HG02981 (cell line): Measurements from ENCODE around the gene LRCH1.

Experiments used
- ATAC-seq: cut with Tn5 transposase; IDR thresholded peaks from one replicate; pipeline ENCODE4 v1.9.1; 2021; ENCODE audit warnings: mild to moderate bottlenecking, moderate library complexity; ENCODE audit not compliant: unreplicated experiment

LRCH1 gene

GRCh38 chr13:46561691-46562090 is 8.7 kb downstream of the LRCH1 start:
- no peak for ATAC-seq

- ATAC-seq = no peak
Measured at GRCh38 chr13:46562152-46562551, 9.2 kb downstream of the LRCH1 start.

GRCh38 chr13:46562581-46562980 is 9.6 kb downstream of the LRCH1 start:
- ATAC-seq = no peak

GRCh38 chr13:46565808-46566750 is 13.1 kb downstream of the LRCH1 start:
- peak; percentile 71 for ATAC-seq

- ATAC-seq = no peak
Measured at GRCh38 chr13:46567671-46568070, 14.7 kb downstream of the LRCH1 start.

- no peak for ATAC-seq
Measured at GRCh38 chr13:46569456-46569855, 16.5 kb downstream of the LRCH1 start.

- ATAC-seq = no peak
Measured at GRCh38 chr13:46570273-46570672, 17.3 kb downstream of the LRCH1 start.

GRCh38 chr13:46571189-46571908 is 18.4 kb downstream of the LRCH1 start:
- ATAC-seq = peak; percentile 74

GRCh38 chr13:46571909-46572595 is 19.1 kb downstream of the LRCH1 start:
- ATAC-seq = no peak

GRCh38 chr13:46572752-46573431 is 19.9 kb downstream of the LRCH1 start:
- ATAC-seq = no peak

GRCh38 chr13:46575301-46575771 is 22.4 kb downstream of the LRCH1 start:
- ATAC-seq = no peak

- no peak for ATAC-seq
Measured at GRCh38 chr13:46575818-46576221, 22.9 kb downstream of the LRCH1 start.

GRCh38 chr13:46576762-46577161 is 23.8 kb downstream of the LRCH1 start:
- no peak for ATAC-seq

GRCh38 chr13:46577696-46578589 is 25.0 kb downstream of the LRCH1 start:
- peak; percentile 16 for ATAC-seq

GRCh38 chr13:46578590-46578975 is 25.6 kb downstream of the LRCH1 start:
- ATAC-seq = peak; percentile 50

- no peak for ATAC-seq
Measured at GRCh38 chr13:46580362-46580839, 27.4 kb downstream of the LRCH1 start.

GRCh38 chr13:46582190-46582589 is 29.2 kb downstream of the LRCH1 start:
- no peak for ATAC-seq

- ATAC-seq = no peak
Measured at GRCh38 chr13:46586751-46587514, 34.0 kb downstream of the LRCH1 start.
